Adrenal gland (tissue), 5 donors: Measurements from ENCODE around the gene BTBD16.

Experiments
- CTCF ChIP-seq, 6 experiments: fragments of 450-650 bp in 4 of 6; fragments of 200-600 bp in 2 of 6; sonication (generic) in 1 of 6; IDR thresholded peaks; 1 replicate in 5 of 6; 2 replicates in 1 of 6; pipeline versions ENCODE4 v1.5.1 to v1.8.0; 2016 to 2021; ENCODE audit warnings: antibody characterized with exemption in 6 of 6, mild to moderate bottlenecking in 2 of 6, moderate library complexity in 1 of 6
- POLR2A ChIP-seq, 2 donors: fragments of 450-650 bp; IDR thresholded peaks; one replicate each; pipeline ENCODE4 v1.6.1; 2017; ENCODE audit warnings: antibody characterized with exemption in 2 of 2, mild to moderate bottlenecking in 2 of 2, moderate library complexity in 1 of 2
- donor health status: DM: no; HTN: no; CAD: no.

- no peak for TF ChIP-seq POLR2A (IDR thresholded peaks at IDR 0.05)
- TF ChIP-seq CTCF (IDR thresholded peaks at IDR 0.05): no peak
Observed at GRCh38 chr10:122240401-122240800, 30.7 kb upstream of the BTBD16 start.
